RWPE2 (cell line): ENCODE results near the gene KIRREL3.

ENCODE experiments used
- ATAC-seq: fragments of 200-7000 bp; cut with Tn5 transposase; 3 replicates; pipeline ENCODE4 v1.9.1; 2021; ENCODE audit warnings: low read depth
- DNase-seq: peaks from one replicate; pipeline ENCODE4 v3.0.0-alpha.2; 2020; ENCODE audit warnings: low spot score
- H3K27ac ChIP-seq: fragments of 450-650 bp; 2 replicates; pipeline ENCODE4 v1.5.1; 2017; ENCODE audit warnings: mild to moderate bottlenecking; ENCODE audit not compliant: poor library complexity, severe bottlenecking
- H3K27me3 ChIP-seq: fragments of 250-450 bp; sonication (Bioruptor Pico); 2 replicates; pipeline ENCODE4 v1.5.1; 2021; ENCODE audit warnings: mild to moderate bottlenecking, moderate library complexity; ENCODE audit not compliant: insufficient read depth, poor library complexity, severe bottlenecking
- H3K36me3 ChIP-seq: fragments of 250-450 bp; sonication (Bioruptor Pico); 2 replicates; pipeline ENCODE4 v1.5.1; 2020; ENCODE audit warnings: low read depth, mild to moderate bottlenecking, moderate library complexity
- H3K4me1 ChIP-seq: fragments of 250-450 bp; sonication (Bioruptor Pico); 2 replicates; pipeline ENCODE4 v1.5.1; 2021; ENCODE audit warnings: mild to moderate bottlenecking, moderate library complexity; ENCODE audit not compliant: insufficient read depth, poor library complexity, severe bottlenecking
- H3K4me3 ChIP-seq: fragments of 250-450 bp; sonication (Bioruptor Pico); 2 replicates; pipeline ENCODE4 v1.5.1; 2021; ENCODE audit warnings: mild to moderate bottlenecking, moderate library complexity; ENCODE audit not compliant: severe bottlenecking
- H3K9me3 ChIP-seq: fragments of 250-450 bp; sonication (Bioruptor Pico); 2 replicates; pipeline ENCODE4 v1.5.1; 2021; ENCODE audit warnings: mild to moderate bottlenecking, moderate library complexity; ENCODE audit not compliant: severe bottlenecking
- CTCF ChIP-seq: fragments of 450-650 bp; IDR thresholded peaks from one replicate; pipeline ENCODE4 v1.5.1; 2017; ENCODE audit warnings: mild to moderate bottlenecking, moderate library complexity; ENCODE audit not compliant: poor library complexity, severe bottlenecking

Gene KIRREL3

GRCh38 chr11:126843096-126843495 is 157.5 kb downstream of the KIRREL3 start:
- no peak for ATAC-seq
- TF ChIP-seq CTCF, result no peak
- H3K4me3 ChIP-seq, result no peak overlapping the region
- H3K27ac ChIP-seq, result no peak overlapping the region
- no peaks in the 10 kb centered on the region for H3K9me3 ChIP-seq
- H3K36me3 ChIP-seq, result no peaks in the 10 kb centered on the region
- DNase-seq, result no peak
- H3K27me3 ChIP-seq, result peaks cover 14% of the 10 kb centered on the region
- no peaks in the 10 kb centered on the region for H3K4me1 ChIP-seq

- Histone ChIP-seq H3K27me3 (peaks cover 14% of the 10 kb centered on the region), H3K36me3 (no peaks in the 10 kb centered on the region), H3K4me1 (no peaks in the 10 kb centered on the region), H3K9me3 (no peaks in the 10 kb centered on the region), H3K27ac (no peak overlapping the region), H3K4me3 (no peak overlapping the region)
- TF ChIP-seq CTCF, result no peak
- ATAC-seq, result no peak
- no peak for DNase-seq
Observed at GRCh38 chr11:126841999-126842398, 158.6 kb downstream of the KIRREL3 start.

- H3K36me3 ChIP-seq, result no peaks in the 10 kb centered on the region
- no peak for ATAC-seq
- H3K4me1 ChIP-seq, result no peaks in the 10 kb centered on the region
- H3K9me3 ChIP-seq, result no peaks in the 10 kb centered on the region
- H3K27ac ChIP-seq, result no peak overlapping the region
- H3K4me3 ChIP-seq, result no peak overlapping the region
- peaks cover 18% of the 10 kb centered on the region for H3K27me3 ChIP-seq
- TF ChIP-seq CTCF, result no peak
- no peak for DNase-seq
Observed at GRCh38 chr11:126840975-126841374, 159.6 kb downstream of the KIRREL3 start.

- Histone ChIP-seq H3K27ac (no peak overlapping the region), H3K36me3 (no peaks in the 10 kb centered on the region), H3K27me3 (peaks cover 18% of the 10 kb centered on the region), H3K4me3 (no peak overlapping the region), H3K9me3 (no peaks in the 10 kb centered on the region), H3K4me1 (no peaks in the 10 kb centered on the region)
- DNase-seq (no peak), ATAC-seq (no peak)
- no peak for TF ChIP-seq CTCF
Observed at GRCh38 chr11:126840201-126840886, 160.2 kb downstream of the KIRREL3 start.

GRCh38 chr11:126839496-126839895 is 161.1 kb downstream of the KIRREL3 start:
- H3K36me3 ChIP-seq, result no peaks in the 10 kb centered on the region
- H3K9me3 ChIP-seq, result no peaks in the 10 kb centered on the region
- H3K4me3 ChIP-seq, result no peak overlapping the region
- no peak for TF ChIP-seq CTCF
- H3K4me1 ChIP-seq, result no peaks in the 10 kb centered on the region
- H3K27ac ChIP-seq, result no peak overlapping the region
- peaks cover 18% of the 10 kb centered on the region for H3K27me3 ChIP-seq
- ATAC-seq, result no peak
- DNase-seq, result no peak
